Measurements from ENCODE around the gene ARIH2. TPM values are rescaled to one million over a fixed set of nuclear protein-coding genes. Genes with fewer than 3 reads are reported as not detected.

The ARIH2 gene
- total and polyA plus RNA-seq, 2 of the 4 experiments (the other 2 are of a cell fraction) = 62.3 to 93.7 TPM

GRCh38 chr3:48997714-48998637 lies 79.3 kb downstream of the ARIH2 start:
- Histone ChIP-seq H4K20me1 (ENCODE audit: insufficient read depth, low read length) (no peaks in the 10 kb centered on the region; the same call in 1 of the 2 replicates), H3K27ac (ENCODE audit: insufficient read depth, low read length) (no peak overlapping the region), H3K9me1 (ENCODE audit: insufficient read depth, low read length) (no peaks in the 10 kb centered on the region; the same call in 1 of the 2 replicates), H2AK9ac (replicated peaks; ENCODE audit: low read depth, low read length, poor library complexity) (no peak overlapping the region), H3K23ac (ENCODE audit: low read depth, low read length) (no peak overlapping the region), H3K36me3 (ENCODE audit: control insufficient read depth, insufficient read depth, low read length) (peaks cover 6% of the 10 kb centered on the region; the same call in 1 of the 2 replicates), H3K4me1 (ENCODE audit: control insufficient read depth, insufficient read depth, low read length) (no peaks in the 10 kb centered on the region), H2AK5ac (ENCODE audit: low read depth, low read length) (no peak overlapping the region), H3K4me2 (ENCODE audit: low read depth, low read length) (no peak overlapping the region), H4K91ac (ENCODE audit: insufficient read depth, low read depth, low read length) (no peak overlapping the region), H3K4me3 (ENCODE audit: insufficient read depth, low read depth, low read length) (no peak overlapping the region), H3K56ac (ENCODE audit: extremely low read depth, insufficient read depth, low read length) (no peak overlapping the region), H3K14ac (replicated peaks; ENCODE audit: low read depth, low read length) (no peak overlapping the region), H2BK20ac (ENCODE audit: low read depth, low read length) (no peak overlapping the region), H3K9me3 (ENCODE audit: control insufficient read depth, insufficient read depth, low read length) (no peaks in the 10 kb centered on the region), H3K79me1 (ENCODE audit: low read depth in 1 of 2, low read length in 2 of 2) (peaks cover 35 to 50% of the 10 kb centered on the region in 2 experiments), H3K9ac (ENCODE audit: low read depth, low read length) (no peak overlapping the region), H2BK15ac (ENCODE audit: low read depth, low read length) (no peak overlapping the region), H2BK5ac (ENCODE audit: low read depth, low read length, poor library complexity, severe bottlenecking) (no peak overlapping the region), H2AFZ (replicated peaks; ENCODE audit: low read length, poor library complexity) (no peak overlapping the region), H3K18ac (ENCODE audit: low read depth, low read length) (no peak overlapping the region), H3K27me3 (ENCODE audit: control insufficient read depth, insufficient read depth, low read length) (no peaks in the 10 kb centered on the region), H2BK120ac (ENCODE audit: low read depth, low read length) (no peak overlapping the region), H4K5ac (ENCODE audit: low read depth, low read length) (no peak overlapping the region), H3K4ac (ENCODE audit: low read depth, low read length) (no peak overlapping the region), H4K8ac (ENCODE audit: low read depth in 2 of 2, low read length in 2 of 2) (no peak overlapping the region)
- ChIA-PET CTCF (no interaction called here), POLR2A (ENCODE audit: unreplicated experiment) (interaction anchor here (0.6 kb wide), 1 partner anchor 9 kb away, joined by 3 read pairs; the partner anchor contains the start of gene WDR6)
- ATAC-seq (ENCODE audit: low read depth) (no peak), DNase-seq (no peak)
- in situ Hi-C loops (cut with MboI; ENCODE audit: low sequenced_read_pairs) (no loop called here), dilution Hi-C loops (cut with HindIII; ENCODE audit: low sequenced_read_pairs, unreplicated experiment) (no loop called here), intact Hi-C loops (cut with micrococcal nuclease) (no loop called here)
- no TSS peak for BruUV-seq (replicated peaks)
- WGBS, 2 experiments (ENCODE audit: extremely low coverage in 2 of 2, insufficient read length in 1 of 2) = 83% methylated on average over 9 of the region's 20 CpGs; no CpG with 5 or more reads in 1 of the 2 experiments
- TF ChIP-seq CEBPB (IDR thresholded peaks at IDR 0.05; ENCODE audit: low read depth, low read length) (no peak), RAD21 (IDR thresholded peaks at IDR 0.05; ENCODE audit: low read length) (no peak), SMC3 (IDR thresholded peaks at IDR 0.05; ENCODE audit: low read depth, low read length) (no peak), CTCF (conservative IDR thresholded peaks at IDR 0.05; ENCODE audit: low read depth, low read length) (no peak), ELK1 (IDR thresholded peaks at IDR 0.05; ENCODE audit: borderline replicate concordance, low read depth, low read length) (no peak), RFX5 (IDR thresholded peaks at IDR 0.05; ENCODE audit: low read depth, low read length) (no peak), MAZ (IDR thresholded peaks at IDR 0.05; ENCODE audit: borderline replicate concordance, low read depth, low read length) (no peak), MAFK (IDR thresholded peaks at IDR 0.05; ENCODE audit: low read depth, low read length) (no peak), MXI1 (IDR thresholded peaks at IDR 0.05; ENCODE audit: borderline replicate concordance, low read depth, low read length) (no peak), NFE2L2 (IDR thresholded peaks at IDR 0.05; ENCODE audit: low read depth, low read length) (no peak), CHD1 (IDR thresholded peaks at IDR 0.05; ENCODE audit: low read depth, low read length) (no peak), RCOR1 (IDR thresholded peaks at IDR 0.05; ENCODE audit: insufficient replicate concordance, low read length) (no peak), USF2 (IDR thresholded peaks at IDR 0.05; ENCODE audit: low read depth, low read length) (no peak), FOS (IDR thresholded peaks at IDR 0.05; ENCODE audit: low read depth, low read length) (no peak)

All from IMR-90 (cell line).